HEK293 (cell line): ENCODE data around the gene WDR82.

Experiments used
- CTCF ChIA-PET: fragments of 350-600 bp; formaldehyde crosslinking; extraction: SDS; loops from one replicate; lab custom pipeline; 2021; ENCODE audit warnings: antibody characterized with exemption; lab: Yijun Ruan, JAX
- POLR2A ChIA-PET: fragments of 300-600 bp; formaldehyde crosslinking; extraction: SDS; loops from one replicate; lab custom pipeline; 2020; ENCODE audit warnings: antibody characterized with exemption, inconsistent platforms; lab: Yijun Ruan, JAX
- H3K27ac ChIP-seq: fragments of 200-500 bp; sonication (Bioruptor generic); 2 replicates; pipeline ENCODE4 v1.5.1; 2014; ENCODE audit warnings: low read depth, low read length, control low read depth, inconsistent platforms; ENCODE audit errors: extremely low read depth
- H3K36me3 ChIP-seq, 2 experiments: fragments of 200-500 bp in 1 of 2; sonication (Bioruptor generic) in 1 of 2; 1 replicate in 1 of 2; 2 replicates in 1 of 2; pipeline ENCODE4 v1.5.1; 2014 to 2017; ENCODE audit warnings: inconsistent platforms in 2 of 2, low read length in 2 of 2; ENCODE audit not compliant: control insufficient read depth in 2 of 2, insufficient read depth in 1 of 2
- H3K4me1 ChIP-seq: fragments of 200-500 bp; sonication (Bioruptor generic); 2 replicates; pipeline ENCODE4 v1.5.1; 2014; ENCODE audit warnings: mild to moderate bottlenecking, low read length, inconsistent platforms; ENCODE audit not compliant: control insufficient read depth, insufficient read depth
- H3K4me3 ChIP-seq: 2 replicates; pipeline ENCODE4 v1.5.1; 2011; ENCODE audit warnings: low read depth, mild to moderate bottlenecking, control low read depth, low read length, moderate library complexity
- H3K9me3 ChIP-seq: fragments of 200-500 bp; sonication (Bioruptor generic); 2 replicates; pipeline ENCODE4 v1.5.1; 2014; ENCODE audit warnings: low read depth, low read length, inconsistent platforms; ENCODE audit not compliant: control insufficient read depth, insufficient read depth
- HOXD13 ChIP-seq: sonication (generic); formaldehyde crosslinking; IDR thresholded peaks from 2 replicates; pipeline ENCODE4 v1.8.0; 2022; ENCODE audit warnings: missing genetic modification reagents, borderline replicate concordance
- KLF8 ChIP-seq: fragments of 450-650 bp; formaldehyde crosslinking; IDR thresholded peaks from 2 replicates; pipeline ENCODE4 v1.5.1; 2016; ENCODE audit warnings: missing biosample characterization, missing genetic modification characterization
- KLF9 ChIP-seq: fragments of 450-650 bp; formaldehyde crosslinking; IDR thresholded peaks from 2 replicates; pipeline ENCODE4 v1.5.1; 2016; ENCODE audit warnings: missing biosample characterization, missing genetic modification characterization, low read depth
- MEIS1 ChIP-seq: sonication (generic); formaldehyde crosslinking; IDR thresholded peaks from 2 replicates; pipeline ENCODE4 v1.8.1; 2022; ENCODE audit warnings: missing genetic modification reagents, mild to moderate bottlenecking, borderline replicate concordance
- WT1 ChIP-seq: fragments of 450-650 bp; formaldehyde crosslinking; IDR thresholded peaks from 2 replicates; pipeline ENCODE4 v1.5.1; 2016; ENCODE audit warnings: missing biosample characterization, missing genetic modification characterization
- ZNF202 ChIP-seq: fragments of 450-650 bp; formaldehyde crosslinking; IDR thresholded peaks from 2 replicates; pipeline ENCODE4 v1.5.1; 2016; ENCODE audit warnings: missing biosample characterization, missing genetic modification characterization, borderline replicate concordance
- ZNF23 ChIP-seq: fragments of 450-650 bp; formaldehyde crosslinking; IDR thresholded peaks from 2 replicates; pipeline ENCODE4 v1.5.1; 2016; ENCODE audit warnings: missing biosample characterization, missing genetic modification characterization, borderline replicate concordance
- ZNF26 ChIP-seq: fragments of 450-650 bp; formaldehyde crosslinking; IDR thresholded peaks from 2 replicates; pipeline ENCODE4 v1.5.1; 2016; ENCODE audit warnings: missing biosample characterization, missing genetic modification characterization
- ZNF266 ChIP-seq: fragments of 450-650 bp; formaldehyde crosslinking; IDR thresholded peaks from 2 replicates; pipeline ENCODE4 v1.5.1; 2016; ENCODE audit warnings: missing biosample characterization, missing genetic modification characterization, low read depth
- ZNF302 ChIP-seq: fragments of 450-650 bp; formaldehyde crosslinking; IDR thresholded peaks from 2 replicates; pipeline ENCODE4 v1.5.1; 2016; ENCODE audit warnings: missing biosample characterization, missing genetic modification characterization, low read depth
- ZNF48 ChIP-seq: fragments of 450-650 bp; formaldehyde crosslinking; IDR thresholded peaks from 2 replicates; pipeline ENCODE4 v1.5.1; 2016; ENCODE audit warnings: missing biosample characterization, missing genetic modification characterization
- ZNF510 ChIP-seq: fragments of 450-650 bp; formaldehyde crosslinking; IDR thresholded peaks from 2 replicates; pipeline ENCODE4 v1.5.1; 2018; ENCODE audit warnings: mild to moderate bottlenecking, missing genetic modification characterization, missing biosample characterization; ENCODE audit not compliant: insufficient replicate concordance
- ZNF514 ChIP-seq: fragments of 450-650 bp; formaldehyde crosslinking; IDR thresholded peaks from 2 replicates; pipeline ENCODE4 v1.5.1; 2016; ENCODE audit warnings: missing biosample characterization, missing genetic modification characterization
- ZNF626 ChIP-seq: fragments of 450-650 bp; sonication (Bioruptor Pico); formaldehyde crosslinking; IDR thresholded peaks from 2 replicates; pipeline ENCODE4 v1.5.1; 2018; ENCODE audit warnings: missing biosample characterization, missing genetic modification characterization, inconsistent platforms
- ZNF660 ChIP-seq: fragments of 450-650 bp; IDR thresholded peaks from 2 replicates; pipeline ENCODE4 v1.5.1; 2018; ENCODE audit warnings: missing biosample characterization, mild to moderate bottlenecking, missing genetic modification characterization
- ZNF664 ChIP-seq: fragments of 450-650 bp; formaldehyde crosslinking; IDR thresholded peaks from 2 replicates; pipeline ENCODE4 v1.5.1; 2016; ENCODE audit warnings: missing biosample characterization, missing genetic modification characterization
- ZNF704 ChIP-seq: fragments of 450-650 bp; formaldehyde crosslinking; IDR thresholded peaks from 2 replicates; pipeline ENCODE4 v1.5.1; 2016; ENCODE audit warnings: missing biosample characterization, missing genetic modification characterization
- ZNF792 ChIP-seq: fragments of 450-650 bp; formaldehyde crosslinking; IDR thresholded peaks from 2 replicates; pipeline ENCODE4 v1.5.1; 2016; ENCODE audit warnings: missing biosample characterization, missing genetic modification characterization
- ZNF837 ChIP-seq: fragments of 450-650 bp; formaldehyde crosslinking; IDR thresholded peaks from 2 replicates; pipeline ENCODE4 v1.5.1; 2016; ENCODE audit warnings: missing biosample characterization, missing genetic modification characterization
- ZSCAN23 ChIP-seq: fragments of 450-650 bp; formaldehyde crosslinking; IDR thresholded peaks from 2 replicates; pipeline ENCODE4 v1.5.1; 2016; ENCODE audit warnings: missing biosample characterization, missing genetic modification characterization
- ZSCAN5A ChIP-seq: fragments of 450-650 bp; formaldehyde crosslinking; IDR thresholded peaks from 2 replicates; pipeline ENCODE4 v1.5.1; 2016; ENCODE audit warnings: missing biosample characterization, missing genetic modification characterization
- TF ChIP-seq, protein P1 (sequence below): fragments of 450-650 bp; formaldehyde crosslinking; conservative IDR thresholded peaks from 2 replicates; pipeline ENCODE4 v1.5.1; 2016; ENCODE audit warnings: low read depth, missing biosample characterization, missing genetic modification characterization
- TF ChIP-seq, protein P2 (sequence below): fragments of 450-650 bp; formaldehyde crosslinking; IDR thresholded peaks from 2 replicates; pipeline ENCODE4 v1.5.1; 2016; ENCODE audit warnings: missing biosample characterization, missing genetic modification characterization

WDR82 gene

DNA sequence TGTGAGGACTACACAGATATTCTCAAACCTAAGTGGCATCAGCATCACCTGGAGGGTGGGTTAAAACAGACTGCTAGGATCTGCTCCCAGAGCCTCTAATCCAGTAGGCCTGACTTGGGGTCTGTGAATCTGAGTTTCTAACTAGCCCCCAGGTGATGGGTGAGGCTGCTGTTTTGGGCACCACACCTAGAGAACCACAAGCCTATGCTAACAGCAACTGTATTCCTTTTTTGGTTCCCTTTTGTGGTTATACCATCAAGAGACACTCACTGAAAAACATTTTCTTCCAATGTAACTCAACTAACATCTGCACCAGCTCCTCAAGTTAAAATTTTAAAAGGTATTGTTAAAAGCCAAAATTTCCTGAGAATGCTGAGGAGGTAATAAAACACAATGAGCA, 16.0 kb downstream of the WDR82 start (continued):
- TF ChIP-seq ZNF48 (tag by site-specific recombination), result no peak
- no peak for TF ChIP-seq ZNF837 (tag by site-specific recombination)
- TF ChIP-seq MEIS1 (CRISPR knock-in tag), result no peak
- TF ChIP-seq, all 188 proteins: peak for 0

DNA sequence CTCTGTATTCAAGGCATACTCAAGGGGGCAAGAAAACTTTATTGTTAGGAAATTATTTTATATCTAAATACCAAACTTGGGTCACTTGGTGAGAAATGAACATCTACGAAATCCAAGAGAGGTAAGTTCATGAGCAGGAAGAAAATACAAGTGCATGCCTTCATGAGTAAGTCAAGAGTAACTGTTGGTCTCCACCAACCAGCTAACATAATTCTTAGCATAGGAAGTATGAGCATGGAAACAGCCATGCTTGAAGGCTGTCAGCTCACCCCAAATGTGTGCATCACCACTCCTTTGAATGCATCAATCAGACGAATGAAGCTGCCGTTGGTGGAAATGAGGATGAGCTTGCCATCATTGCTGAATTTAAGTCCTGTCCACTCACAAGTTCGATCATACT, 19.0 kb downstream of the WDR82 start:
- Histone ChIP-seq H3K36me3 (peaks cover 32 to 99% of the 10 kb centered on the region in 2 experiments), H3K4me3 (no peak overlapping the region), H3K9me3 (no peaks in the 10 kb centered on the region), H3K4me1 (no peaks in the 10 kb centered on the region), H3K27ac (no peak overlapping the region)
- POLR2A ChIA-PET, result interaction anchor here (0.9 to 1.0 kb wide), 2 partner anchors 13 to 22 kb away, joined by 3 read pairs; no protein-coding TSS in a partner anchor
- CTCF ChIA-PET, result interaction anchor here (0.6 to 1.1 kb wide), 4 partner anchors 8 to 80 kb away, joined by 3 to 5 read pairs (median 4); no protein-coding TSS in a partner anchor
- TF ChIP-seq ZNF266 (tag by site-specific recombination) (no peak), ZNF23 (tag by site-specific recombination) (no peak)

GRCh38 chr3:52259035-52259434, 19.4 kb downstream of the WDR82 start:
- no peak overlapping the region for H3K27ac ChIP-seq
- peaks cover 30 to 99% of the 10 kb centered on the region in 2 experiments for H3K36me3 ChIP-seq
- ChIA-PET CTCF (interaction anchor here (0.6 to 1.1 kb wide), 2 partner anchors 8 to 38 kb away, joined by 3 to 4 read pairs; no protein-coding TSS in a partner anchor), POLR2A (interaction anchor here (1.0 kb wide), 1 partner anchor 13 kb away, joined by 3 read pairs; no protein-coding TSS in a partner anchor)
- no peak overlapping the region for H3K4me3 ChIP-seq
- H3K4me1 ChIP-seq, result no peaks in the 10 kb centered on the region
- no peaks in the 10 kb centered on the region for H3K9me3 ChIP-seq
- TF ChIP-seq ZNF202 (tag by site-specific recombination) (no peak), ZNF704 (tag by site-specific recombination) (no peak), ZNF510 (tag by site-specific recombination) (no peak), ZNF792 (tag by site-specific recombination) (no peak), ZNF664 (tag by site-specific recombination) (no peak), KLF9 (no peak), WT1 (tag by site-specific recombination) (no peak), ZNF266 (tag by site-specific recombination) (no peak), KLF8 (tag by site-specific recombination) (no peak), ZNF302 (no peak), ZNF626 (tag by site-specific recombination) (no peak), ZNF660 (tag by site-specific recombination) (no peak), ZSCAN23 (tag by site-specific recombination) (no peak), ZNF26 (tag by site-specific recombination) (no peak), ZSCAN5A (tag by site-specific recombination) (no peak), HOXD13 (CRISPR knock-in tag) (no peak), ZNF514 (tag by site-specific recombination) (no peak)
- TF ChIP-seq, protein P1, sequence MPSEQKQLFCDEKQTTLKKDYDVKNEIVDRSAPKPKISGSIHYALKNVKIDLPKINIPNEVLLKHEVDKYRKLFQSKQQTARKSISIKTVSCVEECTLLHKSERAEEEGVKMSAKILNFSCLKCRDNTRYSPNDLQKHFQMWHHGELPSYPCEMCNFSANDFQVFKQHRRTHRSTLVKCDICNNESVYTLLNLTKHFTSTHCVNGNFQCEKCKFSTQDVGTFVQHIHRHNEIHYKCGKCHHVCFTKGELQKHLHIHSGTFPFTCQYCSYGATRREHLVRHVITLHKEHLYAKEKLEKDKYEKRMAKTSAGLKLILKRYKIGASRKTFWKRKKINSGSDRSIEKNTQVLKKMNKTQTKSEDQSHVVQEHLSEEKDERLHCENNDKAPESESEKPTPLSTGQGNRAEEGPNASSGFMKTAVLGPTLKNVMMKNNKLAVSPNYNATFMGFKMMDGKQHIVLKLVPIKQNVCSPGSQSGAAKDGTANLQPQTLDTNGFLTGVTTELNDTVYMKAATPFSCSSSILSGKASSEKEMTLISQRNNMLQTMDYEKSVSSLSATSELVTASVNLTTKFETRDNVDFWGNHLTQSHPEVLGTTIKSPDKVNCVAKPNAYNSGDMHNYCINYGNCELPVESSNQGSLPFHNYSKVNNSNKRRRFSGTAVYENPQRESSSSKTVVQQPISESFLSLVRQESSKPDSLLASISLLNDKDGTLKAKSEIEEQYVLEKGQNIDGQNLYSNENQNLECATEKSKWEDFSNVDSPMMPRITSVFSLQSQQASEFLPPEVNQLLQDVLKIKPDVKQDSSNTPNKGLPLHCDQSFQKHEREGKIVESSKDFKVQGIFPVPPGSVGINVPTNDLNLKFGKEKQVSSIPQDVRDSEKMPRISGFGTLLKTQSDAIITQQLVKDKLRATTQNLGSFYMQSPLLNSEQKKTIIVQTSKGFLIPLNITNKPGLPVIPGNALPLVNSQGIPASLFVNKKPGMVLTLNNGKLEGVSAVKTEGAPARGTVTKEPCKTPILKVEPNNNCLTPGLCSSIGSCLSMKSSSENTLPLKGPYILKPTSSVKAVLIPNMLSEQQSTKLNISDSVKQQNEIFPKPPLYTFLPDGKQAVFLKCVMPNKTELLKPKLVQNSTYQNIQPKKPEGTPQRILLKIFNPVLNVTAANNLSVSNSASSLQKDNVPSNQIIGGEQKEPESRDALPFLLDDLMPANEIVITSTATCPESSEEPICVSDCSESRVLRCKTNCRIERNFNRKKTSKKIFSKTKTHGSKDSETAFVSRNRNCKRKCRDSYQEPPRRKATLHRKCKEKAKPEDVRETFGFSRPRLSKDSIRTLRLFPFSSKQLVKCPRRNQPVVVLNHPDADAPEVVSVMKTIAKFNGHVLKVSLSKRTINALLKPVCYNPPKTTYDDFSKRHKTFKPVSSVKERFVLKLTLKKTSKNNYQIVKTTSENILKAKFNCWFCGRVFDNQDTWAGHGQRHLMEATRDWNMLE (tag by site-specific recombination), result no peak
- TF ChIP-seq, protein P2, sequence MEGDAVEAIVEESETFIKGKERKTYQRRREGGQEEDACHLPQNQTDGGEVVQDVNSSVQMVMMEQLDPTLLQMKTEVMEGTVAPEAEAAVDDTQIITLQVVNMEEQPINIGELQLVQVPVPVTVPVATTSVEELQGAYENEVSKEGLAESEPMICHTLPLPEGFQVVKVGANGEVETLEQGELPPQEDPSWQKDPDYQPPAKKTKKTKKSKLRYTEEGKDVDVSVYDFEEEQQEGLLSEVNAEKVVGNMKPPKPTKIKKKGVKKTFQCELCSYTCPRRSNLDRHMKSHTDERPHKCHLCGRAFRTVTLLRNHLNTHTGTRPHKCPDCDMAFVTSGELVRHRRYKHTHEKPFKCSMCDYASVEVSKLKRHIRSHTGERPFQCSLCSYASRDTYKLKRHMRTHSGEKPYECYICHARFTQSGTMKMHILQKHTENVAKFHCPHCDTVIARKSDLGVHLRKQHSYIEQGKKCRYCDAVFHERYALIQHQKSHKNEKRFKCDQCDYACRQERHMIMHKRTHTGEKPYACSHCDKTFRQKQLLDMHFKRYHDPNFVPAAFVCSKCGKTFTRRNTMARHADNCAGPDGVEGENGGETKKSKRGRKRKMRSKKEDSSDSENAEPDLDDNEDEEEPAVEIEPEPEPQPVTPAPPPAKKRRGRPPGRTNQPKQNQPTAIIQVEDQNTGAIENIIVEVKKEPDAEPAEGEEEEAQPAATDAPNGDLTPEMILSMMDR, result no peak
